ENCODE data around the gene ASIC2.

ASIC2 gene

GRCh38 chr17:33040461-33040860 is 252.6 kb downstream of the ASIC2 start:
- Histone ChIP-seq H2AFZ (ENCODE audit: low read depth, low read length, severe bottlenecking) (no peak overlapping the region), H3K9me2 (replicated peaks; ENCODE audit: insufficient read depth, low read length) (no peaks in the 10 kb centered on the region), H3F3A (ENCODE audit: insufficient read depth) (no peaks in the 10 kb centered on the region), H3K27me3 (ENCODE audit: low read length) (no peaks in the 10 kb centered on the region), H3K79me2 (ENCODE audit: insufficient read depth, low read length) (no peaks in the 10 kb centered on the region), H3K9me3 (ENCODE audit: insufficient read depth, low read length) (no peaks in the 10 kb centered on the region), H3K4me2 (ENCODE audit: low read depth, low read length, poor library complexity, severe bottlenecking) (no peak overlapping the region), H4K20me1 (ENCODE audit: low read depth, low read length) (no peaks in the 10 kb centered on the region), H3K9ac (ENCODE audit: low read length) (no peak overlapping the region), H3K4me3 (ENCODE audit: insufficient read depth, low read length, poor library complexity, severe bottlenecking) (no peak overlapping the region), H3K36me3 (ENCODE audit: low read length) (no peaks in the 10 kb centered on the region), H3K27ac (ENCODE audit: low read depth, low read length) (no peak overlapping the region)
- TF ChIP-seq CTCF (IDR thresholded peaks at IDR 0.05; ENCODE audit: insufficient read depth, low read length, poor library complexity, severe bottlenecking) (no peak), EZH2phosphoT487 (conservative IDR thresholded peaks at IDR 0.05; ENCODE audit: low read length) (no peak)

- Histone ChIP-seq H3K79me2 (ENCODE audit: insufficient read depth, low read length) (no peaks in the 10 kb centered on the region), H4K20me1 (ENCODE audit: low read depth, low read length) (no peaks in the 10 kb centered on the region), H3K9me2 (replicated peaks; ENCODE audit: insufficient read depth, low read length) (no peaks in the 10 kb centered on the region), H3K27me3 (ENCODE audit: low read length) (no peaks in the 10 kb centered on the region), H3K36me3 (ENCODE audit: low read length) (no peaks in the 10 kb centered on the region), H3K9ac (ENCODE audit: low read length) (no peak overlapping the region), H3K4me2 (ENCODE audit: low read depth, low read length, poor library complexity, severe bottlenecking) (no peak overlapping the region), H3F3A (ENCODE audit: insufficient read depth) (no peaks in the 10 kb centered on the region), H3K4me3 (ENCODE audit: insufficient read depth, low read length, poor library complexity, severe bottlenecking) (no peak overlapping the region), H3K27ac (ENCODE audit: low read depth, low read length) (no peak overlapping the region), H3K9me3 (ENCODE audit: insufficient read depth, low read length) (no peaks in the 10 kb centered on the region), H2AFZ (ENCODE audit: low read depth, low read length, severe bottlenecking) (no peak overlapping the region)
- TF ChIP-seq EZH2phosphoT487 (conservative IDR thresholded peaks at IDR 0.05; ENCODE audit: low read length) (no peak), CTCF (IDR thresholded peaks at IDR 0.05; ENCODE audit: insufficient read depth, low read length, poor library complexity, severe bottlenecking) (no peak)
Observed at GRCh38 chr17:33039874-33040273, 253.2 kb downstream of the ASIC2 start.

GRCh38 chr17:33038740-33039139 is 254.4 kb downstream of the ASIC2 start:
- Histone ChIP-seq H3K9me3 (ENCODE audit: insufficient read depth, low read length) (no peaks in the 10 kb centered on the region), H3F3A (ENCODE audit: insufficient read depth) (no peaks in the 10 kb centered on the region), H3K4me3 (ENCODE audit: insufficient read depth, low read length, poor library complexity, severe bottlenecking) (no peak overlapping the region), H3K79me2 (ENCODE audit: insufficient read depth, low read length) (no peaks in the 10 kb centered on the region), H3K27me3 (ENCODE audit: low read length) (no peaks in the 10 kb centered on the region), H3K27ac (ENCODE audit: low read depth, low read length) (no peak overlapping the region), H4K20me1 (ENCODE audit: low read depth, low read length) (no peaks in the 10 kb centered on the region), H3K9me2 (replicated peaks; ENCODE audit: insufficient read depth, low read length) (no peaks in the 10 kb centered on the region), H3K4me2 (ENCODE audit: low read depth, low read length, poor library complexity, severe bottlenecking) (no peak overlapping the region), H2AFZ (ENCODE audit: low read depth, low read length, severe bottlenecking) (no peak overlapping the region), H3K9ac (ENCODE audit: low read length) (no peak overlapping the region), H3K36me3 (ENCODE audit: low read length) (no peaks in the 10 kb centered on the region)
- TF ChIP-seq EZH2phosphoT487 (conservative IDR thresholded peaks at IDR 0.05; ENCODE audit: low read length) (no peak), CTCF (IDR thresholded peaks at IDR 0.05; ENCODE audit: insufficient read depth, low read length, poor library complexity, severe bottlenecking) (peak; percentile 14)

Measured in SU-DHL-6 (cell line).